ENCODE results near the gene EXOG. TPM values are rescaled to one million over a fixed set of nuclear protein-coding genes. Genes with fewer than 3 reads are reported as not detected.

EXOG gene
- total RNA-seq, 1 experiment from 2014 or later = 8.3 TPM

- CTCF ChIA-PET = no interaction called here
Measured at GRCh38 chr3:38516669-38517068, 20.5 kb downstream of the EXOG start.

DNA sequence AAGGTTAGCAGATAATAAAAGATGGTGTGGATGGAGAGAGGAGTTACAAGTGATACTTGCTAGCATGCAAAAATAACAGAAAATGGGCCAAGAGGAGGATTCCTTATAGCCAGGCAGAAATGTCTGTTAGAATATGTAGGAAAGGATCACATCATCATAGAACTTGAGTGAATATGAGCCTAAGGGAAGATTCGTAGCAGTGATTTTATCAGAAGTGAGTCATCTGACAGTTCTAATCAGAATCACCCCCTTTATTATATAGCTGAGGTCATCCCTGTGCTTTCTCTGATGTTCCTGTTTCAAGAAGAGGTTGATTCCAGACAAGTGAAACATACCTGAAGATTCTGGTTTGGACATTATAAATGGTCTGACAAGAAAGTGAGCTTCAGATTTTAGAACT lies 22.9 kb downstream of the EXOG start:
- DNase-seq (ENCODE audit: low read depth, low spot score) (no peak), ATAC-seq (no peak)
- Histone ChIP-seq H4K20me1 (ENCODE audit: insufficient read depth) (peaks cover 3% of the 10 kb centered on the region; the same call in 1 of the 2 replicates), H3K4me3 (replicated peaks in 1 of 2; ENCODE audit: low read depth in 1 of 2, low read length in 2 of 2) (no peak overlapping the region), H3K9me2 (ENCODE audit: insufficient read depth) (no peaks in the 10 kb centered on the region), H3K4me1 (ENCODE audit: control insufficient read depth in 1 of 2, insufficient read depth in 2 of 2, low read length in 2 of 2) (no peaks in the 10 kb centered on the region), H3K9me3 (ENCODE audit: control insufficient read depth in 1 of 2, insufficient read depth in 1 of 2, low read depth in 1 of 2, low read length in 2 of 2) (no peaks in the 10 kb centered on the region), H3K79me2 (ENCODE audit: insufficient read depth, low read length) (no peaks in the 10 kb centered on the region), H3K9ac (ENCODE audit: low read length) (no peak overlapping the region), H3K27ac (ENCODE audit: low read depth, low read length) (no peak overlapping the region), H3K27me3 (ENCODE audit: insufficient read depth, low read length) (no peaks in the 10 kb centered on the region), H3K4me2 (ENCODE audit: low read length) (no peak overlapping the region), H2AFZ (ENCODE audit: low read depth, low read length, poor library complexity, severe bottlenecking) (no peak overlapping the region), H3K36me3 (ENCODE audit: control insufficient read depth in 1 of 2, insufficient read depth in 2 of 2, low read length in 2 of 2) (peaks cover under 1 to 2% of the 10 kb centered on the region in 2 experiments; a peak in 1 of 4 replicates)
- ChIA-PET POLR2A (no interaction called here), CTCF (interaction anchor here (1.0 to 4.0 kb wide), 4 partner anchors 136 to 481 kb away, joined by 3 to 40 read pairs (median 16); no protein-coding TSS in a partner anchor), RAD21 (ENCODE audit: low non-redundant PET in 1 of 2, low total read pairs in 2 of 2, uncharacterized antibody in 2 of 2, unreplicated experiment in 2 of 2) (no interaction called here)
- intact Hi-C loops (cut with micrococcal nuclease) = no loop called here
- TF ChIP-seq ZBTB33 (IDR thresholded peaks at IDR 0.05; ENCODE audit: extremely low read depth, insufficient replicate concordance, low read length) = no peak
- TF ChIP-seq TCF7L2 (IDR thresholded peaks at IDR 0.05; ENCODE audit: borderline replicate concordance, extremely low read depth, insufficient read depth, insufficient read length) = no peak
- no TSS peak for BruUV-seq (replicated peaks)

More at GRCh38 chr3:38516669-38517068, 20.5 kb downstream of the EXOG start:
- H3K4me3 ChIP-seq (replicated peaks in 1 of 2; ENCODE audit: low read depth in 1 of 2, low read length in 2 of 2) = no peak overlapping the region
- POLR2A ChIA-PET = no interaction called here
- BruUV-seq (replicated peaks) = no TSS peak
- ATAC-seq (no peak), DNase-seq (ENCODE audit: low read depth, low spot score) (no peak)
- peaks cover 0 to 4% of the 10 kb centered on the region in 2 experiments; a peak in 2 of 4 replicates for H3K36me3 ChIP-seq (ENCODE audit: control insufficient read depth in 1 of 2, insufficient read depth in 2 of 2, low read length in 2 of 2)
- H3K79me2 ChIP-seq (ENCODE audit: insufficient read depth, low read length) = no peaks in the 10 kb centered on the region
- RAD21 ChIA-PET (ENCODE audit: low non-redundant PET in 1 of 2, low total read pairs in 2 of 2, uncharacterized antibody in 2 of 2, unreplicated experiment in 2 of 2) = no interaction called here
- H3K4me1 ChIP-seq (ENCODE audit: control insufficient read depth in 1 of 2, insufficient read depth in 2 of 2, low read length in 2 of 2) = no peaks in the 10 kb centered on the region
- H3K4me2 ChIP-seq (ENCODE audit: low read length) = no peak overlapping the region
- H3K9me2 ChIP-seq (ENCODE audit: insufficient read depth) = no peaks in the 10 kb centered on the region
- intact Hi-C loops (cut with micrococcal nuclease) = no loop called here
- peaks cover 2% of the 10 kb centered on the region; the same call in 1 of the 2 replicates for H4K20me1 ChIP-seq (ENCODE audit: insufficient read depth)
- TF ChIP-seq CBX3 (IDR thresholded peaks at IDR 0.05; ENCODE audit: low read depth) (no peak), YY1 (IDR thresholded peaks at IDR 0.05; ENCODE audit: extremely low read depth, insufficient replicate concordance, low read depth, low read length) (no peak), POLR2A (IDR thresholded peaks at IDR 0.05; ENCODE audit: borderline replicate concordance, extremely low read depth, insufficient read depth, insufficient read length) (no peak), SP1 (IDR thresholded peaks at IDR 0.05; ENCODE audit: low read depth) (no peak), EZH2phosphoT487 (IDR thresholded peaks at IDR 0.05; ENCODE audit: borderline replicate concordance) (no peak)
- TF ChIP-seq, protein P1, sequence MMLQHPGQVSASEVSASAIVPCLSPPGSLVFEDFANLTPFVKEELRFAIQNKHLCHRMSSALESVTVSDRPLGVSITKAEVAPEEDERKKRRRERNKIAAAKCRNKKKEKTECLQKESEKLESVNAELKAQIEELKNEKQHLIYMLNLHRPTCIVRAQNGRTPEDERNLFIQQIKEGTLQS (IDR thresholded peaks at IDR 0.05) = no peak
- no peaks in the 10 kb centered on the region for H3K9me3 ChIP-seq (ENCODE audit: control insufficient read depth in 1 of 2, insufficient read depth in 1 of 2, low read depth in 1 of 2, low read length in 2 of 2)
- no peaks in the 10 kb centered on the region for H3K27me3 ChIP-seq (ENCODE audit: insufficient read depth, low read length)
- no peak overlapping the region for H3K27ac ChIP-seq (ENCODE audit: low read depth, low read length)
- H3K9ac ChIP-seq (ENCODE audit: low read length) = no peak overlapping the region
- no peak overlapping the region for H2AFZ ChIP-seq (ENCODE audit: low read depth, low read length, poor library complexity, severe bottlenecking)
